Activated CD8-positive, alpha-beta memory T cell treated with anti-CD3 and anti-CD28 coated beads for 36 hours (primary cell): ENCODE results near the gene WBP2NL. TPM values are rescaled to one million over a fixed set of nuclear protein-coding genes. Genes with fewer than 3 reads are reported as not detected.

Source experiments
- CTCF ChIA-PET: fragments of 350-600 bp; sonication (Branson Sonifier 250); formaldehyde crosslinking; loops from one replicate; lab custom pipeline; 2021; ENCODE audit warnings: antibody characterized with exemption; lab: Charles Lee
- POLR2A ChIA-PET: fragments of 350-600 bp; sonication (Branson Sonifier 250); formaldehyde crosslinking; loops from one replicate; lab custom pipeline; 2021; ENCODE audit warnings: antibody characterized with exemption; lab: Charles Lee
- total RNA-seq, 2 experiments: library from RNA; stranded (reverse); gene quantifications; one replicate each; pipeline ENCODE4 v1.2.3, GENCODE V29; 2021

Gene WBP2NL
- total RNA-seq, result under 1 TPM; 0.36 to 0.42 TPM

- POLR2A ChIA-PET, result interaction anchor here (0.6 to 1.3 kb wide), 7 partner anchors 11 to 198 kb away, joined by 3 to 8 read pairs (median 3); partner anchors contain the start of gene CCDC134
- CTCF ChIA-PET, result no interaction called here
These were observed at the start of gene WBP2NL for GRCh38 chr22:41998361-41999261. WBP2NL (plus strand) TSS chr22:41998788; CDS start chr22:41998819, 31 bp downstream.

GRCh38 chr22:41948928-41949296, 49.7 kb upstream of the WBP2NL start:
- POLR2A ChIA-PET, result interaction anchor here (0.6 to 0.9 kb wide), 2 partner anchors 50 to 252 kb away, joined by 3 read pairs; no protein-coding TSS in a partner anchor
- CTCF ChIA-PET, result interaction anchor here (0.6 to 1.0 kb wide), 2 partner anchors 8 to 316 kb away, joined by 3 read pairs; no protein-coding TSS in a partner anchor

DNA sequence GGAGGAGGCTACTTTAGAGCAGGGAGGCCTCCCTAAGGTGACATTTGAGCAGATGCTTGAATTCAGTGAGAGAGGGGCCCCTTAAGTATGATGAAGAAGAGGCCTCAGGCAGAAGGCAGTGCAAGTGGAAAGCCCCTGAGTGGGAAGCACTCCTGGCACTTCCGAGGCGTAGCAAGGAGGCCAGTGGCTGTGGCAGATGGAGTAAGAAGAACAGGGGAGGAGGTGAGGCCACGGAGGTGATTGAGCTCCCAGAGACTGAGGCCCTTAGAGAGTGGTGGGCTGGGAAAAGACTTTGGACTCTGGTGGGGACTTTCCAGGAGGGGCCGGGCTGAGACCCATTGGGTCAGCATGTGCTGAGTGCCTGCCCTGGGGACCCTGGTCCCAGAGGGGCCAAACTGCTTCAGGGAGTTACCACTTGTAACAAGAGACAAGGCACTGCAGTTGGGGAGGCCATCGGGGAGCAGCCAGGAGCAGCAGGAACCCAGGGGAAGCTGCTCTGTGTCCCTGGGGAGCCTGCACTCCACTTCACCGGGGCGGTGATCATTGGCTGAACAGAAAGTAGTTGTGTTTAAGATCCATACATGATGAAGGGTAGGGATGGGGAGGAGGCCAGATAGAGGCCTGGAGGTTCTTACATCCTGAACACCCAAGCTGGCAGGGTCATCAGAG, 49.2 kb upstream of the WBP2NL start:
- ChIA-PET POLR2A (interaction anchor here (0.6 to 0.9 kb wide), 2 partner anchors 50 to 253 kb away, joined by 3 read pairs; no protein-coding TSS in a partner anchor), CTCF (interaction anchor here (0.6 kb wide), 1 partner anchor 208 kb away, joined by 4 read pairs; no protein-coding TSS in a partner anchor)

DNA sequence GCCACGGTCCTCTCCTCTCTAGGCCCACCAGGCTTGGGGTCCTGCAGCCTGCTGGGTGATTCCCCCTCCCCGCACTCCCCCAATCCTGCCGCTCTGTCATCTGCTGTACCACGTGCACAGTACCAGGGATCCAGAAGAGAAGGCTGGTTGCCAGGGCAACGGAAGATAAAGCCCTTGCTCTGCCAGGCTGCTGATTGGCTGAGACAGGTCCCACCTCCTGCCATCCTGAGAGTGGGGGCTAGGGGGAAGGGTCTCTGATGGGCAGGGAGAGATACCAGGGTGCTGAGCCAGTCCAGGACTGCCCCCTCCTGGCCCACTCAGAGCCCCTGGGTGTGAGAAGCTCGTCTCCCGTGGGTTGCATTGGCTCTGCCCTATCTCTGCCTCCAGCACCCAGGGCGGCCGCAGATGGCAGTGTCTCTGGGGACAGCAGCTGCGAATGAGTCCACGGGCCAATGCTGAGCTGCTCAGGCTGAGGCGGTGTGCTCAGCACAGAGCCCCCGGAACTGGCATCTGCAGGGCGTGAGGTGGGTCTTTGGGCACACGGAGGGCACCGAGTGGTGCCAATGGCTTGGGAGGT, 46.6 kb upstream of the WBP2NL start, which contains the start of gene SMIM45:
TSS of gene SMIM45 (plus strand) at position 253 of the 577 bp plus-strand sequence.
- ChIA-PET CTCF (interaction anchor here (1.0 kb wide), 1 partner anchor 10 kb away, joined by 3 read pairs; no protein-coding TSS in a partner anchor), POLR2A (no interaction called here)

GRCh38 chr22:41952713-41953112, 45.9 kb upstream of the WBP2NL start:
- ChIA-PET CTCF (interaction anchor here (1.1 kb wide), 1 partner anchor 11 kb away, joined by 4 read pairs; no protein-coding TSS in a partner anchor), POLR2A (no interaction called here)

- CTCF ChIA-PET, result interaction anchor here (0.6 to 2.3 kb wide), 8 partner anchors 9 to 211 kb away, joined by 3 to 9 read pairs (median 3); no protein-coding TSS in a partner anchor
- POLR2A ChIA-PET, result no interaction called here
These were observed 40.5 kb upstream of the WBP2NL start for GRCh38 chr22:41957941-41958556.

DNA sequence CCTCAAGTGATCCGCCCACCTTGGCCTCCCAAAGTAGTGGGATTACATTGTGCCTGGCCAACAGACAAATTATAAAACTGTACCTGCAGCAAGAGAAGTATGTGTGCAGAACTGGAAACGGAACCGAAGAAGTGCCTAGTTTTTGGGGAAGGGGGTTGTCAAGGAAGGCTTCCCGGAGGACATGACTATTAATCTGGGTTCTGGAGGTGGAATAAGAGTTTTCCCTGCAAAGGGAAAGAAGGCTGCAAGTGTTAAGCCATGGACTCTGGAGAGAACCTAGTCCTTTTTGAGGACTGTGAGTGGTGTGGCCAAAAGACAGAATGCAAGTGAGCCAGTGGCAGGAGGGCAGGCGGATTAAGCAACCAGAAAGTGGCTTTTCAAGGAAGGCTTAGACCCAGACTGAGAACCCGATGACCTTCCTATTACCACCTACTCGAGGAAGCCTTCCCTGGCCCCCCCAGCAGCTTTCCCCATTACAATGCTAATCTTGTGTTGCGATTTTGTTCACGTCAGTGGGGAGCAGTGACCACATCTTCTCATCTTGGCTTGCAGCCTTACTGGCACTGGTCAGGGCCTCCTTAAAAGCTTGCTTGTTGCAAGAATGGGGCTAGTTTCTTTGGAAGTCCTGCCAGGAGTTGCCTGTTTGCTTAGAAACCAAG, 35.0 kb upstream of the WBP2NL start:
- POLR2A ChIA-PET, result interaction anchor here (0.7 kb wide), 1 partner anchor 17 kb away, joined by 3 read pairs; the partner anchor contains the start of gene CENPM
- CTCF ChIA-PET, result no interaction called here

GRCh38 chr22:41964112-41964491, 34.5 kb upstream of the WBP2NL start:
- POLR2A ChIA-PET, result interaction anchor here (0.7 kb wide), 1 partner anchor 17 kb away, joined by 3 read pairs; the partner anchor contains the start of gene CENPM
- CTCF ChIA-PET, result no interaction called here

DNA sequence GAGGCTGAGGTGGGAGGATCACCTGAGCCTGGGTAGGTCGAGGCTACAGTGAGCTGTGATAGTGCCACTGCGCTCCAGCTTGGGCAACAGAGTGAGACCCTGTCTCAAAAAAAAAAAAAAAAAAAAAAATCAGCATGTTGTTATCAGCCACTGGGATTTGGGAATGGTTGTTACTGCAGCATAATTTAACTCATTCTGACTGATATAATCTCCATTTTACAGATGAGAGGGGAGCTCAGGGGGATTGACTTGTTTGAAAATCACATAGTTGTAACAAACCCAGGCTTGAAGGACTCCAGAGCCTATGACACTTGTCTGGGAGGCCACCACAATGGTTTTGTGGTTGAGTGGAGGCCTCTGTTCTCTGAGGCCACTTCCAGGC, 32.4 kb upstream of the WBP2NL start:
- ChIA-PET CTCF (interaction anchor here (0.6 to 2.4 kb wide), 7 partner anchors 9 to 506 kb away, joined by 3 to 9 read pairs (median 3); partner anchors contain the start of gene NAGA), POLR2A (no interaction called here)

- CTCF ChIA-PET, result interaction anchor here (0.6 to 2.4 kb wide), 8 partner anchors 9 to 505 kb away, joined by 3 to 9 read pairs (median 4); partner anchors contain the start of gene NAGA
- POLR2A ChIA-PET, result no interaction called here
These were observed 31.9 kb upstream of the WBP2NL start for GRCh38 chr22:41966607-41967240.

GRCh38 chr22:41968601-41969000, 30.0 kb upstream of the WBP2NL start:
- ChIA-PET POLR2A (no interaction called here), CTCF (interaction anchor here (1.2 kb wide), 1 partner anchor 122 kb away, joined by 3 read pairs; the partner anchor contains the start of gene NDUFA6)

DNA sequence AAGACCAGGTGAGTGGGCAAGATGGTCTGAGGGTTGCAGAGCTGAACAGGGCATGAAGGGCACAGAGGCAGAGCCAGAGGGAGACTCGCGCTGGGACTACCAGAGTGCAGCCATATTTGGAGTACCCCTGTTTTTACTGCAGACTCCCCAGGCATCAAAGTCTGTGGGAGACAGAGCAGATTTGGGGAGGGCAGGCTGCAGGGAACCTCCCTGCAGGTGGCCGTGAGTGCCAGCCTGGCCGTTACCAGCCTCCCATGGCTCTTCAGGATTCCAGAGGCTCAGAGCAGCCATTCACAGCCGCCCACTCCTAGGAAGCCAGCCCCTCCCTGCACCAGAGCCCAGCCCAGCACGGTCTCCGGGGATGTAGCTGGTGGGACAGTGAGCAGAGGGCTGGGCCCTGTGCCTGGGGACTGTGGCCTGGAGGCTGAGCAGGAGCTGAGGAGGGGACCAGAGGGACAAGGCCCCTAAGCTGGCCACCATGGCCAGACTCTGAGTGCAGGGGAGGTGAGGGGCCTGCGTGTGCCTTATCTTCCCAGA, 29.4 kb upstream of the WBP2NL start, which contains the start of gene SEPTIN3:
TSS of gene SEPTIN3 (plus strand) at position 334 of the 537 bp plus-strand sequence. CDS start 2,050 bp downstream, outside the sequence.
- ChIA-PET POLR2A (no interaction called here), CTCF (no interaction called here)

DNA sequence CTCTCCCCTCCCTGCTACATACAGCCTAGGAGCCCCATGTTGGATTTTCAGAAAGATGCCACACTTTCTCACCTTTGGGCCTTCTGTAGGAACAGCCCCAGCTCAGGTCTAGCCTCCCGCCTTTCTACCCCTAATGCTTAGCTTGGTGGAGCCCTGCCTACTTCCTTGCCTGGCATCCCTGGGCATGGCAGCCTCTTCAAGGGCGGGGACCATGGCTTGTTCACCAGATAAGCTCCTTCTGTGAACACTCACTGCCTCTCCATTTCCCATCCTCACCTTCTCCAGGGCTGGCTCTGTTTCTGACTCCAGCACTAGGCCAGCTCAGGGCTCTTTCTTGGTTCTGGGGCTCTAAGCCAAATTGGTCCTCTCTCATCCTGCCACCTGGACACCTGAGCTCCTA, 28.0 kb upstream of the WBP2NL start:
- ChIA-PET POLR2A (no interaction called here), CTCF (interaction anchor here (1.0 kb wide), 1 partner anchor 30 kb away, joined by 3 read pairs; no protein-coding TSS in a partner anchor)

GRCh38 chr22:41971431-41971830, 27.2 kb upstream of the WBP2NL start:
- CTCF ChIA-PET, result interaction anchor here (1.0 kb wide), 1 partner anchor 31 kb away, joined by 3 read pairs; no protein-coding TSS in a partner anchor
- POLR2A ChIA-PET, result no interaction called here

DNA sequence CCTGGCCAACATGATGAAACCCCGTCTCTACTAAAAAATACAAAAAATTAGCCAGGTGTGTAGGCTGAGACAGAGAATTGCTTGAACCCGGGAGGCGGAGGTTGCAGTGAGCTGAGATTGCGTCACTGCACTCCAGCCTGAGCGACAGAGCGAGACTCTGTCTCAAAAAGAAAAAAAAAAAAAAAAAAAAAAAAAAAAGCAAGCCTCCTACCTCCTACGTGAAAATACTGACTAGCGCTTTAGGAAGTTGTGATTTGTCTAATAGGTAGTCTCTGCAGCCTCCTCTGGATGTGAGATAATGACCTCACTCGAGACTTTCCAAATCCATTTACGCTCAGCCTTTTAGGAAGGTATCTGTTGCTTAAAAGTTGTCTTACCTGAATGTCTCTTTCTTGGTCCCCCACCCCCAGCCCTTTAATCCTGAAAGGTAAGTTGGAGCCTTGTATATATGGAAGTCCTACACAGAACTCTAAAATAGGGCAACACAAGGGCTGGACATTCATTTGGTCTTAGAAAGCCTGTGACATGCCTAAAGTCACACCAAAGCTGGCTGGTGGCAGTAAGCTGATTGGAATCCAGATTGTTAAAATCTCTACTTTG, 23.8 kb upstream of the WBP2NL start:
- CTCF ChIA-PET, result interaction anchor here (0.7 kb wide), 1 partner anchor 164 kb away, joined by 3 read pairs; no protein-coding TSS in a partner anchor
- POLR2A ChIA-PET, result interaction anchor here (0.6 to 0.7 kb wide), 2 partner anchors 24 to 354 kb away, joined by 3 to 6 read pairs; partner anchors contain the start of genes DESI1 and WBP2NL
